ENCODE results near the gene PALM2AKAP2. TPM values are rescaled to one million over a fixed set of nuclear protein-coding genes. Genes with fewer than 3 reads are reported as not detected.

The PALM2AKAP2 gene
- total RNA-seq, 1 experiment from 2014 or later, result not detected

DNA sequence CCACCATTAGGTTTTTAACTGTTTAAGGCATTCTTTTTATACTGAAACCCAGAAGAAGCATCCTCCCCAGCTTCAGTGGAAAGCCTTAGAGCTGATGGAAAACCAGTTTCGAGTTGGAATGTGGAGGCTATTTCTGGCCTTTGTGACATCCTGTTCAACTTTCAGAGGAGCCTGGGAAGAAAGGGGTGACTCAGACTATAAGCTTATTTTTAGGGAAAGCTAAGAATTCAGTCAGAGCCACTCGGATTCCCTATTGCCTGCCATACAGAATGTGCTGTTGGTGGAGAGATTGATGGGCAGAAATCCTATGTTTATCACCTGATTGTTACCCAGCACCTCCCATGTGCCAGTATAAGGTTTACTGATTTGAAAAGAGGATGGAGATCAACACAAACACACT is 19.8 kb downstream of the PALM2AKAP2 start:
- no TSS peak for BruUV-seq (replicated peaks)

DNA sequence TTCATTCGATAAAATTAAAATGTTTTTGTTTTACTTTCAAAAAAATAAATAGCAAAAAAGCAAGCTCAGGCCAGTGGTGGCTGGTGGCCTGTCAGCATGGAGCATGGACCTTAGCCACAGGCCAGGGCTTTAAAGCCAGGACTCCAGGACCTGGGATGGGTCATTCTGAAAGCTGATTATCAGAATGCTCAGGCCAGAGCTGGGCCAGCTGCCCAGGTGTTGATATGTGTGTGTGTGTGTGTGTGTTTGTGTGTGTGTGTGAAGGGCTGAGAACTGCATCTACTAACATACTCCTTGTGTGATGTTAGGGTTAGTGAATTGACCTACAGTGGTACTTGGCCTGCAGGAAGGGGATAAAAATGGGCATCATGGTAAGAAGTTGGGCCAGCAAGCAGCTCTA is 21.5 kb downstream of the PALM2AKAP2 start:
- H3K36me3 Mint-ChIP-seq (ENCODE audit: insufficient read depth, unreplicated experiment), result no peaks in the 10 kb centered on the region
- intact Hi-C loops (cut with micrococcal nuclease; ENCODE audit: unreplicated experiment), result no loop called here
- no peak for DNase-seq
- no peak overlapping the region for H3K27ac Mint-ChIP-seq (ENCODE audit: unreplicated experiment)
- TF ChIP-seq CTCF (IDR thresholded peaks at IDR 0.05; ENCODE audit: unreplicated experiment), result no peak
- CTCF ChIA-PET, result no interaction called here
- H3K4me3 Mint-ChIP-seq (ENCODE audit: low read depth, unreplicated experiment), result no peak overlapping the region
- BruUV-seq (replicated peaks), result no TSS peak
- no peaks in the 10 kb centered on the region for H3K27me3 Mint-ChIP-seq (ENCODE audit: unreplicated experiment)
- H3K4me1 Mint-ChIP-seq (ENCODE audit: low read depth, unreplicated experiment), result no peaks in the 10 kb centered on the region
- H3K9me3 Mint-ChIP-seq (ENCODE audit: low read depth, unreplicated experiment), result no peaks in the 10 kb centered on the region

More for the DNA sequence above, 19.8 kb downstream of the PALM2AKAP2 start:
- DNase-seq, result no peak
- intact Hi-C loops (cut with micrococcal nuclease; ENCODE audit: unreplicated experiment), result no loop called here
- CTCF ChIA-PET, result interaction anchor here (0.5 kb wide), 1 partner anchor 643 kb away, joined by 3 read pairs; no protein-coding TSS in a partner anchor
- H3K27me3 Mint-ChIP-seq (ENCODE audit: unreplicated experiment), result no peaks in the 10 kb centered on the region
- no peak overlapping the region for H3K4me3 Mint-ChIP-seq (ENCODE audit: low read depth, unreplicated experiment)
- no peaks in the 10 kb centered on the region for H3K9me3 Mint-ChIP-seq (ENCODE audit: low read depth, unreplicated experiment)
- H3K4me1 Mint-ChIP-seq (ENCODE audit: low read depth, unreplicated experiment), result no peaks in the 10 kb centered on the region
- no peaks in the 10 kb centered on the region for H3K36me3 Mint-ChIP-seq (ENCODE audit: insufficient read depth, unreplicated experiment)
- no peak overlapping the region for H3K27ac Mint-ChIP-seq (ENCODE audit: unreplicated experiment)
- TF ChIP-seq CTCF (IDR thresholded peaks at IDR 0.05; ENCODE audit: unreplicated experiment), result no peak

DNA sequence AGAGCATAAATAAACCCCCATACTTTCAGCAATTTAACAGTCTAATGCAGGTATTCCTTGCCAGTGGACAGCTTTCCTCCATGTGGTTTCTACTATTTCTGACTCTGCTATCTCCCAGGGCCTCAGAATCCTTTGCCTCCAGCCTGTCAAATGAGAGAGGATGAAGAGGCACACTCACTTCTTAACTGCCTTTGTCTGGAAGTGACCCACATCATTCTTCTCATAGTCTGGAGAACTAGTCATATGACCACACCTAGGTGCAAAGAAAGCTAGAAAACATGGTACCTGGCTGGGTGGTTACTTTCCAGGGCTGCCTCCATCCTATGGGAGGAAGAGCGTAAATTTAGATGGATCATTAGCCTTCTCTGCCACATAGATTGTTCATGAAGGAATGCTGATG is 22.5 kb downstream of the PALM2AKAP2 start:
- CTCF ChIA-PET, result no interaction called here
- no peak overlapping the region for H3K4me3 Mint-ChIP-seq (ENCODE audit: low read depth, unreplicated experiment)
- H3K27ac Mint-ChIP-seq (ENCODE audit: unreplicated experiment), result no peak overlapping the region
- H3K36me3 Mint-ChIP-seq (ENCODE audit: insufficient read depth, unreplicated experiment), result no peaks in the 10 kb centered on the region
- no peaks in the 10 kb centered on the region for H3K9me3 Mint-ChIP-seq (ENCODE audit: low read depth, unreplicated experiment)
- no peak for TF ChIP-seq CTCF (IDR thresholded peaks at IDR 0.05; ENCODE audit: unreplicated experiment)
- H3K27me3 Mint-ChIP-seq (ENCODE audit: unreplicated experiment), result no peaks in the 10 kb centered on the region
- BruUV-seq (replicated peaks), result no TSS peak
- DNase-seq, result no peak
- intact Hi-C loops (cut with micrococcal nuclease; ENCODE audit: unreplicated experiment), result no loop called here
- H3K4me1 Mint-ChIP-seq (ENCODE audit: low read depth, unreplicated experiment), result no peaks in the 10 kb centered on the region

GRCh38 chr9:109805050-109805449 is 25.1 kb downstream of the PALM2AKAP2 start:
- DNase-seq, result no peak
- Mint-ChIP-seq H3K4me3 (ENCODE audit: low read depth, unreplicated experiment) (no peak overlapping the region), H3K9me3 (ENCODE audit: low read depth, unreplicated experiment) (peaks cover 4% of the 10 kb centered on the region), H3K27ac (ENCODE audit: unreplicated experiment) (no peak overlapping the region), H3K27me3 (ENCODE audit: unreplicated experiment) (peaks cover 6% of the 10 kb centered on the region), H3K36me3 (ENCODE audit: insufficient read depth, unreplicated experiment) (no peaks in the 10 kb centered on the region), H3K4me1 (ENCODE audit: low read depth, unreplicated experiment) (no peaks in the 10 kb centered on the region)
- BruUV-seq (replicated peaks), result no TSS peak
- intact Hi-C loops (cut with micrococcal nuclease; ENCODE audit: unreplicated experiment), result no loop called here
- TF ChIP-seq CTCF (IDR thresholded peaks at IDR 0.05; ENCODE audit: unreplicated experiment), result no peak
- CTCF ChIA-PET, result interaction anchor here (0.6 kb wide), 1 partner anchor 15 kb away, joined by 3 read pairs; no protein-coding TSS in a partner anchor

Data from Calu3 (cell line).